NCI-H748 (cell line): Measurements from ENCODE around the gene UBE2G2.
A peak's percentile ranks its signal among the peaks of the same experiment; 100 is the strongest.

Experiments
- DNase-seq: peaks from one replicate; lab custom pipeline; 2025; ENCODE audit not compliant: unreplicated experiment; lab: John Stamatoyannopoulos, UW

UBE2G2 gene

GRCh38 chr21:44801468-44802395 lies at the start of gene UBE2G2:
TSS of gene UBE2G2 (minus strand) at chr21:44801820. CDS start at chr21:44801748, 72 bp downstream.
- peak; percentile 79 for DNase-seq

GRCh38 chr21:44850905-44851657 lies 49.5 kb upstream of the UBE2G2 start:
- DNase-seq: no peak

GRCh38 chr21:44850208-44850800 lies 48.7 kb upstream of the UBE2G2 start:
- no peak for DNase-seq

GRCh38 chr21:44849616-44850130 lies 48.1 kb upstream of the UBE2G2 start:
- no peak for DNase-seq

GRCh38 chr21:44848821-44849521 lies 47.4 kb upstream of the UBE2G2 start:
- no peak for DNase-seq

GRCh38 chr21:44847261-44848056 lies 45.8 kb upstream of the UBE2G2 start:
- DNase-seq: no peak

- peak; percentile 33 for DNase-seq
Observed at GRCh38 chr21:44846485-44847260, 45.1 kb upstream of the UBE2G2 start.

- DNase-seq: no peak
Observed at GRCh38 chr21:44846224-44846484, 44.5 kb upstream of the UBE2G2 start.

- peak; percentile 64 for DNase-seq
Observed at GRCh38 chr21:44845418-44846223, 44.0 kb upstream of the UBE2G2 start.

- no peak for DNase-seq
Observed at GRCh38 chr21:44844256-44844655, 42.6 kb upstream of the UBE2G2 start.

- DNase-seq: no peak
Observed at GRCh38 chr21:44842721-44843445, 41.3 kb upstream of the UBE2G2 start.

GRCh38 chr21:44842087-44842486 lies 40.5 kb upstream of the UBE2G2 start:
- DNase-seq: no peak

GRCh38 chr21:44840771-44841170 lies 39.2 kb upstream of the UBE2G2 start:
- no peak for DNase-seq

- no peak for DNase-seq
Observed at GRCh38 chr21:44838951-44839350, 37.3 kb upstream of the UBE2G2 start.

GRCh38 chr21:44838039-44838895 lies 36.6 kb upstream of the UBE2G2 start:
- no peak for DNase-seq

- no peak for DNase-seq
Observed at GRCh38 chr21:44837537-44837936, 35.9 kb upstream of the UBE2G2 start.
